GM19239 (cell line): ENCODE measurements around the gene SPHK1.
"Not testable (repeated sequence)": the region's sequence is repeated elsewhere in the genome, so short reads cannot be mapped to it uniquely, and the experiment has no call there.

Experiments
- DNase-seq: peaks from one replicate; pipeline ENCODE4 v3.0.0; 2011; ENCODE audit warnings: low spot score; ENCODE audit not compliant: insufficient read length
- FAIRE-seq: peaks from 2 replicates; lab custom pipeline; 2011; peaks lifted over from hg19 to GRCh38; lab: Jason Lieb, UNC

SPHK1 gene

GRCh38 chr17:76359776-76360175 lies 24.6 kb upstream of the SPHK1 start:
- not testable (repeated sequence) for FAIRE-seq, DNase-seq

GRCh38 chr17:76360461-76360860 lies 23.9 kb upstream of the SPHK1 start:
- FAIRE-seq (no peak), DNase-seq (no peak)

- no peak for DNase-seq
- FAIRE-seq, result no peak
Measured at GRCh38 chr17:76363107-76363842, 21.1 kb upstream of the SPHK1 start.

- no peak for FAIRE-seq
- DNase-seq, result no peak
Measured at GRCh38 chr17:76365256-76365903, 19.0 kb upstream of the SPHK1 start.

GRCh38 chr17:76366247-76366646 lies 18.2 kb upstream of the SPHK1 start:
- no peak for DNase-seq
- no peak for FAIRE-seq

- DNase-seq, result no peak
- no peak for FAIRE-seq
Measured at GRCh38 chr17:76367642-76368041, 16.8 kb upstream of the SPHK1 start.

- FAIRE-seq (no peak), DNase-seq (no peak)
Measured at GRCh38 chr17:76368545-76368944, 15.9 kb upstream of the SPHK1 start.

GRCh38 chr17:76369379-76369778 lies 15.0 kb upstream of the SPHK1 start:
- DNase-seq (no peak), FAIRE-seq (no peak)

- FAIRE-seq (no peak), DNase-seq (no peak)
Measured at GRCh38 chr17:76369804-76370203, 14.6 kb upstream of the SPHK1 start.

GRCh38 chr17:76370261-76370993 lies 14.0 kb upstream of the SPHK1 start:
- FAIRE-seq, result no peak

GRCh38 chr17:76371656-76372628 lies 12.5 kb upstream of the SPHK1 start:
- DNase-seq, result no peak

More at GRCh38 chr17:76370261-76370993, 14.0 kb upstream of the SPHK1 start:
- no peak for DNase-seq

GRCh38 chr17:76376318-76377133 lies 7.9 kb upstream of the SPHK1 start:
- FAIRE-seq, result no peak
- no peak for DNase-seq

More at GRCh38 chr17:76371656-76372628, 12.5 kb upstream of the SPHK1 start:
- FAIRE-seq, result no peak

- FAIRE-seq (no peak), DNase-seq (no peak)
Measured at GRCh38 chr17:76378548-76379274, 5.7 kb upstream of the SPHK1 start.

- DNase-seq, result no peak
- FAIRE-seq, result no peak
Measured at GRCh38 chr17:76379275-76379641, 5.2 kb upstream of the SPHK1 start.

GRCh38 chr17:76379646-76380376 lies 4.6 kb upstream of the SPHK1 start:
- no peak for FAIRE-seq

GRCh38 chr17:76381633-76382350 lies 2.6 kb upstream of the SPHK1 start:
- FAIRE-seq, result no peak

More at GRCh38 chr17:76379646-76380376, 4.6 kb upstream of the SPHK1 start:
- DNase-seq, result no peak

GRCh38 chr17:76382351-76382802 lies 2.0 kb upstream of the SPHK1 start:
- DNase-seq (no peak), FAIRE-seq (no peak)

More at GRCh38 chr17:76381633-76382350, 2.6 kb upstream of the SPHK1 start:
- DNase-seq, result no peak
